GM20000 (cell line): ENCODE measurements around the gene KRTAP2-2.
"Not testable (repeated sequence)": the region's sequence is repeated elsewhere in the genome, so short reads cannot be mapped to it uniquely, and the experiment has no call there.

Source experiments
- DNase-seq: peaks from one replicate; pipeline ENCODE4 v3.0.0; 2012; ENCODE audit warnings: low spot score
- TF ChIP-seq, protein P1 (sequence below): IDR thresholded peaks from 2 replicates; pipeline ENCODE4 v1.5.1; 2012; ENCODE audit warnings: mild to moderate bottlenecking, control low read depth; ENCODE audit errors: extremely low read depth, missing control alignments

Gene KRTAP2-2

GRCh38 chr17:41082626-41083025, 27.6 kb upstream of the KRTAP2-2 start:
- TF ChIP-seq, protein P1, sequence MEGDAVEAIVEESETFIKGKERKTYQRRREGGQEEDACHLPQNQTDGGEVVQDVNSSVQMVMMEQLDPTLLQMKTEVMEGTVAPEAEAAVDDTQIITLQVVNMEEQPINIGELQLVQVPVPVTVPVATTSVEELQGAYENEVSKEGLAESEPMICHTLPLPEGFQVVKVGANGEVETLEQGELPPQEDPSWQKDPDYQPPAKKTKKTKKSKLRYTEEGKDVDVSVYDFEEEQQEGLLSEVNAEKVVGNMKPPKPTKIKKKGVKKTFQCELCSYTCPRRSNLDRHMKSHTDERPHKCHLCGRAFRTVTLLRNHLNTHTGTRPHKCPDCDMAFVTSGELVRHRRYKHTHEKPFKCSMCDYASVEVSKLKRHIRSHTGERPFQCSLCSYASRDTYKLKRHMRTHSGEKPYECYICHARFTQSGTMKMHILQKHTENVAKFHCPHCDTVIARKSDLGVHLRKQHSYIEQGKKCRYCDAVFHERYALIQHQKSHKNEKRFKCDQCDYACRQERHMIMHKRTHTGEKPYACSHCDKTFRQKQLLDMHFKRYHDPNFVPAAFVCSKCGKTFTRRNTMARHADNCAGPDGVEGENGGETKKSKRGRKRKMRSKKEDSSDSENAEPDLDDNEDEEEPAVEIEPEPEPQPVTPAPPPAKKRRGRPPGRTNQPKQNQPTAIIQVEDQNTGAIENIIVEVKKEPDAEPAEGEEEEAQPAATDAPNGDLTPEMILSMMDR, result no peak
- DNase-seq, result no peak

DNA sequence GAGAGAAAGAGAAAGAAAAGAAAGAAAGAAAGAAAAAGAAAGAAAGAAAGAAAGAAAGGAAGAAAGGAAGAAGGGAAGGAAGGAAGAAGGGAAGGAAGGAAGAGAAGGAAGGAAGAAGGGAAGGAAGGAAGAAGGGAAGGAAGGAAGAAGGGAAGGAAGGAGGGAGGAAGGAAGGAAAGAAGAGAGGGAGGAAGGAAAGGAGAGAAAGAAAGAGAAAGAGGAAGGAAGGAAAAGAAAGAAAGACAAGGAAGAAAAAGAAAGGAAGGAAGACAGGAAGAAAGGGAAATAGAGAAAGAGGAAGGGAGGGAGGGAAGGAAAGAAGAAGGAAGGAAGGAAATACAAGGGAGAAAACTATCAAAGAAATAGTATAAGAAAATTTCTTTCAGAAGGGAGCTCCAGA, 21.8 kb upstream of the KRTAP2-2 start:
- TF ChIP-seq, protein P1, result no peak

GRCh38 chr17:41073676-41074075, 18.6 kb upstream of the KRTAP2-2 start:
- no peak for DNase-seq
- TF ChIP-seq, protein P1, result no peak

More for the DNA sequence above, 21.8 kb upstream of the KRTAP2-2 start:
- DNase-seq, result no peak

GRCh38 chr17:41071606-41072360, 16.8 kb upstream of the KRTAP2-2 start:
- TF ChIP-seq, protein P1, result no peak
- DNase-seq, result no peak

- TF ChIP-seq, protein P1, result no peak
- no peak for DNase-seq
These were observed 14.0 kb upstream of the KRTAP2-2 start for GRCh38 chr17:41069031-41069430.

- TF ChIP-seq, protein P1, result no peak
- DNase-seq, result no peak
These were observed 12.3 kb upstream of the KRTAP2-2 start for GRCh38 chr17:41067281-41067680.

- no peak for DNase-seq
- TF ChIP-seq, protein P1, result no peak
These were observed 11.0 kb upstream of the KRTAP2-2 start, which contains the start of gene KRTAP2-4 for GRCh38 chr17:41065829-41066624. TSS of gene KRTAP2-4 (minus strand) at chr17:41065879. CDS start at chr17:41065845, 34 bp downstream.

DNA sequence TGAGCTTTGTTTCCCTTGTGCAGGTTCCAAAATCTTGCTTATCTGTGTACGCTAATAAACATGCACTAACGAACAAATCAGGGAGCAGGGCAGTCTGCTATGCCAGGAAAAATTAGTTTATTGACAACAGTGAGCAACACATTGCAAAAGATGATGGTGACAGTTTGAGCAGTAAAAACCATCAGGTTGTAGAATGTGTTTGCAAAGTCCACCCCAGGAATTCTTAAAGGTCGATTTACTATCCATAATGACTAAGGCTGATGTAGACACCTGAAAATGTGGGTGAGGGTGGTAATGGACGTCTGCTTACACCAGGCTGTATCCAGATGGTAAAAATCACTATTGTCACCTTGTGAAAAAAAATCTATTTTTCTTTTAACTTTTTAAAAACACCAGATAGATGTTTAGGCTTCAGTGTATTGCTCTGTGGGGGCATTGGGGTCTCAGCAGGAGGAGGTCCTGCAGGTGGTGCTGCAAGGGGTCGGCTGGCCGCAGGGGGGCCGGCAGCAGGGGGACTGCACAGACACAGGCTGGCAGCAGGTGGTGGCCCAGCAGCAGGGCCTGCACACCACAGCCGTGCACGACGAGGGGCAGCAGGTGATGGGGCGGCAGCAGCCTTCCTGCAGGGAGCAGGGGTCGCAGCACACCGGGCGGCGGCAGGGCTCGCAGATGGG, 10.1 kb upstream of the KRTAP2-2 start:
- not testable (repeated sequence) for DNase-seq
